ENCODE results near the gene UGT1A7.

DNA sequence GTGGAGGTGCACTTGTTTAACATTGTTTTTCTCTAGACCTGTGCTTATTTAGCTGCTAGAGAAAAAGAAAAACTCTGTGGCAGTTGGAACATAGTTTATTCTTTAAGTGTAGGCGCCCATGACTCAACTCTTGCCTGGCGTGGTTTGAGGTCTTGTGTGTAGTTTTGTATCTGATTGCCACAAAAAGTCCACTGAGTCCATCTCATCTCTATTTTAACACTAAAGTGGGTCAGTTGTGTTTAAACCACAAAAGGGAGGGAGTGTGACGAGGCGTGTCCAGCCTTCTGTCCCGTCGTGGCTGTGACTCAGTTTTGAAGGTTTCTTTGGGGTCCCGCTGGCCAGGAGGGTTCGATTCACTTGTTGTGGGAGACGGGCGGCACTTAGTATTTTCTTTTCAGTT lies 25.3 kb upstream of the UGT1A7 start:
- TF ChIP-seq, protein P1, sequence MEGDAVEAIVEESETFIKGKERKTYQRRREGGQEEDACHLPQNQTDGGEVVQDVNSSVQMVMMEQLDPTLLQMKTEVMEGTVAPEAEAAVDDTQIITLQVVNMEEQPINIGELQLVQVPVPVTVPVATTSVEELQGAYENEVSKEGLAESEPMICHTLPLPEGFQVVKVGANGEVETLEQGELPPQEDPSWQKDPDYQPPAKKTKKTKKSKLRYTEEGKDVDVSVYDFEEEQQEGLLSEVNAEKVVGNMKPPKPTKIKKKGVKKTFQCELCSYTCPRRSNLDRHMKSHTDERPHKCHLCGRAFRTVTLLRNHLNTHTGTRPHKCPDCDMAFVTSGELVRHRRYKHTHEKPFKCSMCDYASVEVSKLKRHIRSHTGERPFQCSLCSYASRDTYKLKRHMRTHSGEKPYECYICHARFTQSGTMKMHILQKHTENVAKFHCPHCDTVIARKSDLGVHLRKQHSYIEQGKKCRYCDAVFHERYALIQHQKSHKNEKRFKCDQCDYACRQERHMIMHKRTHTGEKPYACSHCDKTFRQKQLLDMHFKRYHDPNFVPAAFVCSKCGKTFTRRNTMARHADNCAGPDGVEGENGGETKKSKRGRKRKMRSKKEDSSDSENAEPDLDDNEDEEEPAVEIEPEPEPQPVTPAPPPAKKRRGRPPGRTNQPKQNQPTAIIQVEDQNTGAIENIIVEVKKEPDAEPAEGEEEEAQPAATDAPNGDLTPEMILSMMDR (conservative IDR thresholded peaks at IDR 0.05; ENCODE audit: low read length): no peak
- no peak for TF ChIP-seq EZH2phosphoT487 (IDR thresholded peaks at IDR 0.05; ENCODE audit: borderline replicate concordance)

All from Loucy (cell line).